H9 (cell line): ENCODE results near the gene TSEN15. TPM values are rescaled to one million over a fixed set of nuclear protein-coding genes. Genes with fewer than 3 reads are reported as not detected.

Experiments used
- DNase-seq: peaks from one replicate; pipeline ENCODE4 v3.0.0-alpha.2; 2017
- H2AFZ ChIP-seq: one replicate; pipeline ENCODE4 v1.6.1; 2013; ENCODE audit warnings: mild to moderate bottlenecking, low read length, control low read depth, moderate library complexity
- H2AK5ac ChIP-seq: 2 replicates; pipeline ENCODE4 v1.6.1; 2013; ENCODE audit warnings: low read length, control low read depth, mixed read lengths; ENCODE audit not compliant: insufficient read length
- H2BK120ac ChIP-seq: one replicate; pipeline ENCODE4 v1.6.1; 2013; ENCODE audit warnings: low read depth, mild to moderate bottlenecking, low read length, control low read depth, inconsistent platforms; ENCODE audit not compliant: poor library complexity, severe bottlenecking
- H2BK12ac ChIP-seq: 2 replicates; pipeline ENCODE4 v1.6.1; 2013; ENCODE audit warnings: low read length, control low read depth, mixed read lengths, low read depth; ENCODE audit not compliant: insufficient read length
- H2BK15ac ChIP-seq: 2 replicates; pipeline ENCODE4 v1.6.1; 2013; ENCODE audit warnings: low read depth, low read length, control low read depth
- H2BK20ac ChIP-seq: one replicate; pipeline ENCODE4 v1.6.1; 2013; ENCODE audit warnings: low read depth, mild to moderate bottlenecking, low read length, control low read depth, inconsistent platforms; ENCODE audit not compliant: poor library complexity, severe bottlenecking
- H2BK5ac ChIP-seq: 2 replicates; pipeline ENCODE4 v1.6.1; 2013; ENCODE audit warnings: low read length, control low read depth, mixed read lengths; ENCODE audit not compliant: insufficient read length
- H3K14ac ChIP-seq: 2 replicates; pipeline ENCODE4 v1.6.1; 2013; ENCODE audit warnings: low read length, control low read depth; ENCODE audit not compliant: insufficient read depth
- H3K18ac ChIP-seq: 2 replicates; pipeline ENCODE4 v1.6.1; 2013; ENCODE audit warnings: low read depth, mild to moderate bottlenecking, mixed read lengths, low read length, control low read depth; ENCODE audit not compliant: insufficient read length
- H3K23ac ChIP-seq: 2 replicates; pipeline ENCODE4 v1.6.1; 2013; ENCODE audit warnings: low read length, control low read depth, mixed read lengths, low read depth; ENCODE audit not compliant: insufficient read length
- H3K23me2 ChIP-seq: 2 replicates; pipeline ENCODE4 v1.6.1; 2013; ENCODE audit warnings: low read depth, mild to moderate bottlenecking, mixed read lengths, low read length, control low read depth; ENCODE audit not compliant: insufficient read length, poor library complexity, severe bottlenecking
- H3K27ac ChIP-seq: 2 replicates; pipeline ENCODE4 v1.5.1; 2013; ENCODE audit warnings: low read length, control low read depth, mixed read lengths, low read depth; ENCODE audit not compliant: insufficient read length
- H3K27me3 ChIP-seq: 2 replicates; pipeline ENCODE4 v1.6.1; 2013; ENCODE audit warnings: low read length, control low read depth, inconsistent platforms; ENCODE audit not compliant: insufficient read depth
- H3K4ac ChIP-seq: 2 replicates; pipeline ENCODE4 v1.6.1; 2013; ENCODE audit warnings: low read depth, mild to moderate bottlenecking, control low read depth, inconsistent platforms, low read length, moderate library complexity
- H3K4me1 ChIP-seq: 2 replicates; pipeline ENCODE4 v1.6.1; 2013; ENCODE audit warnings: low read length, control low read depth, inconsistent platforms; ENCODE audit not compliant: insufficient read depth
- H3K4me2 ChIP-seq: 2 replicates; pipeline ENCODE4 v1.6.1; 2013; ENCODE audit warnings: low read length, control low read depth, mixed read lengths; ENCODE audit not compliant: insufficient read length, insufficient read depth
- H3K56ac ChIP-seq: 2 replicates; pipeline ENCODE4 v1.6.1; 2013; ENCODE audit warnings: low read depth, mild to moderate bottlenecking, mixed read lengths, low read length, control low read depth; ENCODE audit not compliant: insufficient read length
- H3K79me1 ChIP-seq: 2 replicates; pipeline ENCODE4 v1.6.1; 2013; ENCODE audit warnings: low read depth, mild to moderate bottlenecking, moderate library complexity, low read length, control low read depth, inconsistent platforms; ENCODE audit not compliant: insufficient read depth, poor library complexity, severe bottlenecking
- H3K79me2 ChIP-seq: 2 replicates; pipeline ENCODE4 v1.6.1; 2013; ENCODE audit warnings: low read length, control low read depth, inconsistent platforms; ENCODE audit not compliant: insufficient read depth
- H3K9ac ChIP-seq: 2 replicates; pipeline ENCODE4 v1.6.1; 2013; ENCODE audit warnings: low read length, control low read depth, mixed read lengths; ENCODE audit not compliant: insufficient read length; ENCODE audit errors: extremely low read depth
- H3K9me3 ChIP-seq: one replicate; pipeline ENCODE4 v1.6.1; 2013; ENCODE audit warnings: low read depth, low read length, inconsistent platforms; ENCODE audit not compliant: control insufficient read depth
- H3T11ph ChIP-seq: one replicate; pipeline ENCODE4 v1.6.1; 2013; ENCODE audit warnings: mild to moderate bottlenecking, low read length, control low read depth, inconsistent platforms
- H4K20me1 ChIP-seq: one replicate; pipeline ENCODE4 v1.6.1; 2013; ENCODE audit not compliant: control insufficient read depth, insufficient read length, insufficient read depth
- H4K5ac ChIP-seq: 2 replicates; pipeline ENCODE4 v1.6.1; 2013; ENCODE audit warnings: low read depth, mild to moderate bottlenecking, mixed read lengths, low read length, control low read depth; ENCODE audit not compliant: insufficient read length
- H4K8ac ChIP-seq: replicated peaks from 2 replicates; pipeline ENCODE4 v1.6.1; 2013; ENCODE audit warnings: low read length, control low read depth, mixed read lengths, low read depth; ENCODE audit not compliant: insufficient read length
- H4K91ac ChIP-seq: 2 replicates; pipeline ENCODE4 v1.6.1; 2013; ENCODE audit warnings: low read depth, mild to moderate bottlenecking, moderate library complexity, mixed read lengths, low read length, control low read depth; ENCODE audit not compliant: insufficient read length
- H3K27ac Mint-ChIP-seq, 3 experiments: 2 replicates in 2 of 3; 3 replicates in 1 of 3; pipeline ENCODE4 v1.8.0; 2020 to 2021; ENCODE audit warnings: mixed read lengths in 3 of 3, mild to moderate bottlenecking in 1 of 3, moderate library complexity in 1 of 3
- H3K27me3 Mint-ChIP-seq: 2 replicates; pipeline ENCODE4 v1.8.0; 2021; ENCODE audit warnings: low read depth, mild to moderate bottlenecking, moderate library complexity, mixed read lengths
- H3K36me3 Mint-ChIP-seq, 3 experiments: 2 replicates in 2 of 3; 3 replicates in 1 of 3; pipeline ENCODE4 v1.8.0; 2020 to 2021; ENCODE audit warnings: low read depth in 3 of 3, mixed read lengths in 3 of 3; ENCODE audit not compliant: insufficient read depth in 1 of 3
- H3K4me1 Mint-ChIP-seq, 2 experiments: 2 replicates each; pipeline ENCODE4 v1.8.0; 2020; ENCODE audit warnings: mixed read lengths in 2 of 2
- H3K4me3 Mint-ChIP-seq, 2 experiments: 2 replicates in 1 of 2; 3 replicates in 1 of 2; pipeline ENCODE4 v1.8.0; 2020 to 2021; ENCODE audit warnings: mild to moderate bottlenecking in 2 of 2, mixed read lengths in 2 of 2, moderate library complexity in 1 of 2
- H3K9me3 Mint-ChIP-seq, 2 experiments: 2 replicates in 1 of 2; 3 replicates in 1 of 2; pipeline ENCODE4 v1.8.0; 2020; ENCODE audit warnings: mild to moderate bottlenecking in 2 of 2, mixed read lengths in 2 of 2, moderate library complexity in 1 of 2
- WGBS: extraction: QIAGEN DNeasy Blood & Tissue Kit; methylation state at CpG from one replicate; pipeline ENCODE4 v1.1.7; 2013; ENCODE audit warnings: missing lambda C conversion rate, low lambda C conversion rate, mixed read lengths; ENCODE audit not compliant: insufficient read length; ENCODE audit errors: extremely low coverage; 5-methylcytosine and 5-hydroxymethylcytosine counted together
- total RNA-seq: library from RNA; stranded (reverse); gene quantifications from 2 replicates; pipeline ENCODE4 v1.2.1, GENCODE V29; 2021
- TF ChIP-seq, protein P1 (sequence below): fragments of 200-600 bp; sonication (generic); conservative IDR thresholded peaks from 3 replicates; pipeline ENCODE4 v1.8.0; 2021; ENCODE audit warnings: antibody characterized with exemption, mild to moderate bottlenecking

TSEN15 gene
- total RNA-seq, 1 experiment from 2014 or later, result 21.9 TPM

DNA sequence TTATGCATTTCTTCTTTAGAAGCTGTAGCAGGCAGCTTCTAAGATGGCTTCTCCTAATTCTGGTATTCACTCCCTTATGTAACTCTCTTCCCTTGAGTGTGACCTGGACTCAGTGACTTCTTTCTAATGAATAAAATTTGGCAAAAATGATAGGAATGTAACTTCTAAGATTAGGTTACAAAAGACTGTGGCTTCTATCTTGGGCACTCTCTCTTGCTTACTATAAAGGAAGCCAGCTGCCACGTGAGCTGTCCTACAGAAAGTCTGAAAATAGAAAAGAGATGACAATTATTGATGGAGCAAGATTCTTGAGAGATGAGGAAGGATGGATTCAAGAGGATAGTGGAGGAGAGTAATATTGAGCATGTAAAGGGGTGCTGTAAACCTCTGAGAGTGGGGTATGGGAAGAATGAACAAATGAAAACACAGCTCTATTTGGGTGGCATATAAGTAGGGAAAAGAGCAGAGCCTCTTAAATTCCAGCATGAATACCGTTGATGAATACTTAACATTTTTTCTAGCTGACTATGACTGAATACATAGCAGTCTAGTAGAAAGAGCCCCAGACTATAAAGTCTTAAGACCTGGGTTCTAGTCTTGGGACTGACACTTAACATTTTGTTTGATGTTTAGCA lies 5.5 kb downstream of the TSEN15 start:
- Histone ChIP-seq H4K91ac (no peak overlapping the region), H3K27ac (no peak overlapping the region), H4K5ac (no peak overlapping the region), H3K4ac (no peak overlapping the region), H3K56ac (no peak overlapping the region), H3K23ac (no peak overlapping the region), H2BK5ac (no peak overlapping the region), H3K18ac (no peak overlapping the region), H4K20me1 (no peaks in the 10 kb centered on the region), H3K79me1 (no peaks in the 10 kb centered on the region), H3K79me2 (no peaks in the 10 kb centered on the region), H2BK20ac (no peak overlapping the region), H2BK12ac (no peak overlapping the region), H2AK5ac (no peak overlapping the region), H3T11ph (no peak overlapping the region), H2BK15ac (no peak overlapping the region), H3K4me1 (no peaks in the 10 kb centered on the region; the same call in 1 of the 2 replicates), H2AFZ (no peak overlapping the region), H3K9ac (no peak overlapping the region), H2BK120ac (no peak overlapping the region), H3K14ac (no peak overlapping the region), H3K27me3 (no peaks in the 10 kb centered on the region), H3K9me3 (no peaks in the 10 kb centered on the region), H4K8ac (no peak overlapping the region), H3K23me2 (no peaks in the 10 kb centered on the region), H3K4me2 (no peak overlapping the region)
- DNase-seq, result no peak
- Mint-ChIP-seq H3K4me3 (no peak overlapping the region), H3K27ac (no peak overlapping the region; a peak in 2 of 7 replicates), H3K9me3 (peaks cover 0 to 4% of the 10 kb centered on the region in 2 experiments; a peak in 4 of 5 replicates), H3K36me3 (peaks cover 19 to 30% (median 24%) of the 10 kb centered on the region in 3 experiments), H3K27me3 (no peaks in the 10 kb centered on the region), H3K4me1 (peaks cover 22 to 31% of the 10 kb centered on the region in 2 experiments)
- WGBS, result no CpG with 5 or more reads among the region's 2 CpGs
- TF ChIP-seq, protein P1, sequence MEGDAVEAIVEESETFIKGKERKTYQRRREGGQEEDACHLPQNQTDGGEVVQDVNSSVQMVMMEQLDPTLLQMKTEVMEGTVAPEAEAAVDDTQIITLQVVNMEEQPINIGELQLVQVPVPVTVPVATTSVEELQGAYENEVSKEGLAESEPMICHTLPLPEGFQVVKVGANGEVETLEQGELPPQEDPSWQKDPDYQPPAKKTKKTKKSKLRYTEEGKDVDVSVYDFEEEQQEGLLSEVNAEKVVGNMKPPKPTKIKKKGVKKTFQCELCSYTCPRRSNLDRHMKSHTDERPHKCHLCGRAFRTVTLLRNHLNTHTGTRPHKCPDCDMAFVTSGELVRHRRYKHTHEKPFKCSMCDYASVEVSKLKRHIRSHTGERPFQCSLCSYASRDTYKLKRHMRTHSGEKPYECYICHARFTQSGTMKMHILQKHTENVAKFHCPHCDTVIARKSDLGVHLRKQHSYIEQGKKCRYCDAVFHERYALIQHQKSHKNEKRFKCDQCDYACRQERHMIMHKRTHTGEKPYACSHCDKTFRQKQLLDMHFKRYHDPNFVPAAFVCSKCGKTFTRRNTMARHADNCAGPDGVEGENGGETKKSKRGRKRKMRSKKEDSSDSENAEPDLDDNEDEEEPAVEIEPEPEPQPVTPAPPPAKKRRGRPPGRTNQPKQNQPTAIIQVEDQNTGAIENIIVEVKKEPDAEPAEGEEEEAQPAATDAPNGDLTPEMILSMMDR, result no peak
